Progenitor cell of endocrine pancreas (in vitro differentiated cells): ENCODE measurements around the gene ANO4. TPM values are rescaled to one million over a fixed set of nuclear protein-coding genes. Genes with fewer than 3 reads are reported as not detected.

Source experiments
- DNase-seq: peaks from one replicate; pipeline ENCODE4 v3.0.0; 2021; ENCODE audit warnings: low spot score; ENCODE audit not compliant: unreplicated experiment
- H3K27ac Mint-ChIP-seq: 2 replicates; pipeline ENCODE4 v1.8.0; 2021; ENCODE audit warnings: mild to moderate bottlenecking, moderate library complexity, mixed read lengths
- H3K27me3 Mint-ChIP-seq: 2 replicates; pipeline ENCODE4 v1.8.0; 2021; ENCODE audit warnings: mixed read lengths
- H3K36me3 Mint-ChIP-seq: 2 replicates; pipeline ENCODE4 v1.8.0; 2022; ENCODE audit warnings: mixed read lengths; ENCODE audit not compliant: insufficient read depth
- H3K4me1 Mint-ChIP-seq: 2 replicates; pipeline ENCODE4 v1.8.0; 2021; ENCODE audit warnings: low read depth, mixed read lengths
- H3K4me3 Mint-ChIP-seq: 2 replicates; pipeline ENCODE4 v1.8.0; 2021; ENCODE audit warnings: low read depth, mild to moderate bottlenecking, moderate library complexity, mixed read lengths
- H3K9me3 Mint-ChIP-seq: 2 replicates; pipeline ENCODE4 v1.8.0; 2021; ENCODE audit warnings: low read depth, mixed read lengths
- CTCF ChIP-seq: fragments of 200-600 bp; sonication (generic); IDR thresholded peaks from one replicate; pipeline ENCODE4 v1.5.0; 2021; ENCODE audit warnings: antibody characterized with exemption, mild to moderate bottlenecking; ENCODE audit not compliant: unreplicated experiment
- total RNA-seq: library from RNA; stranded (reverse); gene quantifications from 2 replicates; pipeline ENCODE4 v1.2.1, GENCODE V29; 2021

ANO4 gene
- total RNA-seq, 1 donor from 2014 or later = 0.38 TPM

- Mint-ChIP-seq H3K27ac (no peak overlapping the region), H3K4me3 (no peak overlapping the region), H3K9me3 (no peaks in the 10 kb centered on the region), H3K27me3 (peaks cover 10% of the 10 kb centered on the region), H3K36me3 (no peaks in the 10 kb centered on the region), H3K4me1 (peaks cover 3% of the 10 kb centered on the region)
- TF ChIP-seq CTCF = no peak
- DNase-seq = no peak
These were observed 4.6 kb upstream of the ANO4 start for GRCh38 chr12:100789975-100790374.

GRCh38 chr12:100790552-100790951 lies 4.0 kb upstream of the ANO4 start:
- Mint-ChIP-seq H3K9me3 (no peaks in the 10 kb centered on the region), H3K4me1 (peaks cover 3% of the 10 kb centered on the region), H3K27ac (no peak overlapping the region), H3K27me3 (peaks cover 16% of the 10 kb centered on the region), H3K4me3 (no peak overlapping the region), H3K36me3 (no peaks in the 10 kb centered on the region)
- TF ChIP-seq CTCF = no peak
- DNase-seq = no peak

GRCh38 chr12:100793182-100793581 lies 1.4 kb upstream of the ANO4 start:
- H3K27ac Mint-ChIP-seq = no peak overlapping the region
- no peaks in the 10 kb centered on the region for H3K36me3 Mint-ChIP-seq
- no peak for TF ChIP-seq CTCF
- DNase-seq = no peak
- H3K4me1 Mint-ChIP-seq = peaks cover 3% of the 10 kb centered on the region
- H3K4me3 Mint-ChIP-seq = no peak overlapping the region
- peaks cover 22% of the 10 kb centered on the region for H3K27me3 Mint-ChIP-seq
- H3K9me3 Mint-ChIP-seq = no peaks in the 10 kb centered on the region

- H3K4me1 Mint-ChIP-seq = no peaks in the 10 kb centered on the region
- no peak overlapping the region for H3K27ac Mint-ChIP-seq
- no peaks in the 10 kb centered on the region for H3K36me3 Mint-ChIP-seq
- no peaks in the 10 kb centered on the region for H3K9me3 Mint-ChIP-seq
- TF ChIP-seq CTCF = no peak
- no peak for DNase-seq
- H3K4me3 Mint-ChIP-seq = no peak overlapping the region
- H3K27me3 Mint-ChIP-seq = peaks cover 22% of the 10 kb centered on the region
These were observed 711 bp downstream of the ANO4 start for GRCh38 chr12:100795174-100795799.

- Mint-ChIP-seq H3K27me3 (peaks cover 22% of the 10 kb centered on the region), H3K4me3 (no peak overlapping the region), H3K27ac (no peak overlapping the region), H3K9me3 (no peaks in the 10 kb centered on the region), H3K4me1 (no peaks in the 10 kb centered on the region), H3K36me3 (no peaks in the 10 kb centered on the region)
- DNase-seq = no peak
- no peak for TF ChIP-seq CTCF
These were observed 1.2 kb downstream of the ANO4 start for GRCh38 chr12:100795800-100796179.
